GM21528 (cell line): ENCODE measurements around the gene APOO.

Experiments used
- ATAC-seq: cut with Tn5 transposase; IDR thresholded peaks from one replicate; pipeline ENCODE4 v1.9.1; 2021; ENCODE audit warnings: mild to moderate bottlenecking, moderate library complexity; ENCODE audit not compliant: unreplicated experiment, low FRiP score

The APOO gene

GRCh38 chrX:23907498-23908218, at the start of gene APOO, which contains the start of gene CXorf58:
TSS of gene APOO (minus strand) at chrX:23907938. CDS start at chrX:23907702, 236 bp downstream.
TSS of gene CXorf58 (plus strand) at chrX:23908006. CDS start at chrX:23910303, 2,297 bp downstream.
- peak; percentile 95 for ATAC-seq

- ATAC-seq = no peak
Measured at GRCh38 chrX:23954396-23954795, 46.7 kb upstream of the APOO start.

DNA sequence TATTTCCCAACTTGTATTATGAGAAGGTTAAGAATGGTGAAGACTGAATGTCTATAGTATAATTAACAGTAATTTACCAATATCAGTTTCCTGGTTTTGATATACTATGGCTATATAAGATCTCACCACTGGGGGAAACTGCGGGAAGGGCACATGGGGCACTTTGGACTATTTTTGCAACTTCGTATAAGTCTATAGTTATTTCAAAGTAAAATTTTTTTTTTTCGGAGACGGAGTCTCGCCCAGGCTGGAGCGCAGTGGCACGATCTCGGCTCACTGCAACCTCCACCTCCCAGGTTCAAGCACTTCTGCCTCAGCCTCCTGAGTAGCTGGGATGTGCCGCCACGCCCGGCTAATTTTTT, 46.2 kb upstream of the APOO start:
- ATAC-seq = no peak

DNA sequence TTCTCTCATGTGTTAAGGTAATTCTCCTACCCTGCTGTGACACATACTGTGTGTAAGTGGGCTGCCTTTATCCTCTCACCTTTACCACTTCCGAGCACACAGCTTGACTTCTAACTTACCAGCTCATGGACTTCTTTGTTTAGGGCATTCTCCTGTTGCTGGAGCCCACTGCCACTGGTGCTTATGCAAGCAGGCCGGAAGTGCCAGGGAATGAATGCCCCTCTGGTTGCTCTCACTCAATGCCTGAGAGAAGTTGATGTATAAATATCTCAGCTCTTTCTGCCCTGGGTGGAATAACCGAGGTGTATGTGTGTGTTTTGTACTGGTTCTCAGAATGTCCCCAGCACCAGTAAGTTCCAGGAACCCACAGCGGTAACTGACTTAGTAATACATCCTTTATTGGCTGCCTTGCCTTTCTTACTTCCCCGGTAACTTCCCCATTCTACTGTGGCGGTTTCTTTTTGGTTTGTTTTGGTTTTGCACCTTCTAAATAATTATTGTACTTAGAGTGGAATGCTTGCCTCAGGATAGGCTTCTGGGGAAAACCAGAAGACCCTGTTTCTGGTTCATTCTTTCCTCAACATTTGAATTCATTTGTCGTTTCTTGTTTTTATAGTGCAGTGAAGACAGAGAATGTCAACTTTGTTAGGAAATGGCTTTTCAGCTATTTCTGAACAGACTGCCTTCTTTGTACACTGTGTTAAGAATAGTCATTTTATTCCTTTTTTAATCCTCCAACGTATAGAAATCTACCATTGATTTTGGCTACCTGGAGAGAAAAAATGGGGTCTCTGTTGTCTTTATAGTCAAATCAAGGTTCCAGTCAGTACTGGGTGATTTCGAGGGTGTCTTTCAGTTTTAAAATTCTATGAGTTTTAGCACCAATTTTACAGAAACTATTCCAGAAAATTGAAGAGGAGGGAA, 45.5 kb upstream of the APOO start:
- ATAC-seq = peak; percentile 92

DNA sequence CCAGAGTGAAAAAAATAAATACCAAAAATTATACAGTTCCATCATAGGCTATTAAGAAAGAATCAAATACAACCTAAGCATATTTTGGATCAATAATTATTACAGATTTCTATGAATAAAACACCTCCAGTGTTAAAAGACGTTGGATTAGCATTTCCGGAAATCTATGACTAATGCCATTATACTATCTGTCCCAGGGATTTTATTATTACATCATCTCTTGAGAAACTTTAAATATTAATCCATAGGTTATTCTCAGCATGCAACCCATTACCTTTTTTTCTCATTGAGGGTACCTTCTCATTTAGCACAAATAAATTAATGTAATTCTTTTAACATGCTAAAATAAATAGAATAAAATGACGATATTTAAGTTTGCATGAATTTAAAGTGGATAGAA, 44.7 kb upstream of the APOO start:
- ATAC-seq = no peak

DNA sequence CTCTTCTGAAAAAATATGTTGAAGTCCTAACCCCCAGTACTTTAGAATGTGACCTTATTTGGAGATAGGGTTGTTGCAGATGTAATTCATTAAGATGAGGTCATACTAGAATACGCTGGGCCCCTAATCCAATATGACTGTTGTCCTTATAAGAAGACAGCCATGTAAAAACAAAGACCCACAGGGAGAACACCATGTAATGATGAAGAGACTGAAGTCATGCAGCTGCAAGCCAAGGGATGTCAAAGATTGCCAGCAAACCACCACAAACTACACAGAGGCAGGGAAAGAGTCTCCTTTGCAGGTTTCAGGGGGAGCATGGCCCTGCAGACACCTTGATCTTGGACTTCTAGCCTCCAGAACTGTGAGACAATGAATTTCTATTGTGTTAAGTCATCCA, 37.5 kb upstream of the APOO start:
- no peak for ATAC-seq

DNA sequence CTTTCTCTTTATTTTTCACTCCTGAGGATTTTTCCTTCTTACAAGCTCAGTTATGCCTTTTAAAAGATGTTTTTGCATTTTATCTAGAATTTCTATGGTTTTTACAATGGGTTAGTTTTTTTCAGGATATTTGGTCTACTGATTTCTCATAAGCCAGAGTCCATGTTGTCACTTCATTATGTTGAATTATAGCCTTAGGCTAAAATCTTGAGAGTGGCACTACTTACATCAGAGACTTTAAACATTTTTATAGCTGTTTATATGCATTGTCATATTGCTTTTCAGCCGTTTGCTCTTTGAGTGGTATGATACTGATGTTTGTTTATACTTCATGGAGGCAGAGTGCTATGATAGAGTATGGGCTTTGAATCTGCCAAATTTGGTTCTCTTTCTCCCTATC, 36.5 kb upstream of the APOO start:
- no peak for ATAC-seq

DNA sequence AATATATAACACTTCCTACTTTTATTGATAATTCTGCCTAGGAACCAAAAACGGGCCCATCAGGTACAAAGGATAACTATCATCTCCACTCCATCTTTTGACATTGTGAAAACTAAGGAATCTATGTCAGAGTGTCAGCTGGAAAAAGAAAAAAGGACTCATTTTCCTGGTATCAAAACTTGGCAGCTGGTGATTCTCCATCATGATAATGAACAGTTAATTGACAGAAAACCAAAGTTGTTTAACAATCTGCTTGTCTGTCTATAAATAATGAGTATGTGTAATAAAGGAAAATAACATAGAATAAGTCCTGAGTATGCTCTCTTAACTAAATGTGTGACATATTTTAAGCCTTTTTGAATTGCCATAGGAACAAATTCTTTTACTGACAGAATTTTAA, 31.5 kb upstream of the APOO start:
- ATAC-seq = no peak

GRCh38 chrX:23938690-23939089, 31.0 kb upstream of the APOO start:
- ATAC-seq = no peak

GRCh38 chrX:23937100-23937499, 29.4 kb upstream of the APOO start:
- ATAC-seq = no peak

DNA sequence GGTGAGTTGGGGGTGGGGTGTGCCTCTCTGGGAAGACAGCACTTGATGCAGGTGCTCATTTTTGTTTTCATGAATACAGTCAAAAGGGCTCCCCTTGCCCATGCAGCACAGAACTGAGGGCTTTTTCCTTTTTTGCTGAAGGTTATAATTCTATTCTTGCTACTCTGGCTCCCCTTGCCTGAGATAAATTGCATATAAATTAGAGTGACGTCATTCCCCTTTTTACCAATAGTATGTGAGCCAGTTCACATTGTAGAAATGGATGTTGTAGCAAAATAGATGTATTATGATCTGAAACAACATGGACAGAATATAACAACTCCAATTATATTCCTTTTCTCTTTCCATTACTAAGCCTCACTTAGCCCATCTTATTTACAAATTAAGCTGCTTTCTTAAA, 28.4 kb upstream of the APOO start:
- ATAC-seq = no peak

DNA sequence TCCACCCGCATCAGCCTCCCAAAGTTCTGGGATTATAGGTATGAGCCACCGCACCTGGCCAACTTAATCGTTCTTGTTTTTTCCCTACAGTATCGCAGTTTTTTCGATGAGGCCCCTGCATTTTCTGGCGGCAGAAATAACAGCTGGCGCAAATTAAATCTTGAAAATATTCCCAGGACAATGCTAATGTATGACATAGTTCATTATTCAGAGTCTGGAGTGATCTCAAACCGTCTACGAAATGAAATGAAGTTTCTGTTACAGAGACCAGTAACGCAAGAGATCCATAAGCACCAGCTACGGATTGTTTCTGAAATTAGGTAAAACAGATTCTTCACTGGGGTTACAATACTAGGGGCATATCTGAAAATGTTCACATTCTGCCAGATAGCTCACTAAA, 27.4 kb upstream of the APOO start:
- no peak for ATAC-seq

- ATAC-seq = no peak
Measured at GRCh38 chrX:23932046-23932445, 24.3 kb upstream of the APOO start.

GRCh38 chrX:23930894-23931604, 23.3 kb upstream of the APOO start:
- no peak for ATAC-seq

- no peak for ATAC-seq
Measured at GRCh38 chrX:23926015-23926414, 18.3 kb upstream of the APOO start.

DNA sequence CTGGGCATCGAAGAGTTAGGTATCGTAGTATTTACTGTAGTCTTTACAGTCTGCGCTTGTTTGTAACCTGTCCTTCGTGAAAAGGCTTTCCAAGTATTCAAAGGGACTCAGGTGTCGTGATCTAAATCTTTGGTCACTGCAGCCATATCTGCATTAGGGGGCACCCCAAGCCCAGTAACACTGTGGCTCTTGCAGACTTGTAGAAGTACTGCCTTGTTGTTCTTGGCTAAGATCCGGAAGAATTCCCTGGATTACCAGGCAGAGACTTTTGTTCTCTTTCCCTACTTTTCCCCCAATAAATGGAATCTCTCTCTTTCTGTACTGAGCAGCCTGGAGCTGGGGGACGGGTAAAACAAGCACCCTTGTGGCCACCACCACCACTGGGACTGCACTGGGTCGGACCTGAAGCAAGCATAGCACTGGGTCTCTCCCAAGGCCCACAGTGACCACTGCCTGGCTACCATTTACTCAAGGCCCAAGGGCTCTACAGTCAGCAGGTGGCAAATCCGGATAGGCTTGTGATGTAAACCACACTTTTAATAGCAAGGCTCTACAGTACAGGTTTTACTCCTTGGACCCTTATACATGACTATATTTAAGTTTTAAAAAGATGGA, 12.1 kb upstream of the APOO start:
- no peak for ATAC-seq

GRCh38 chrX:23919148-23919547, 11.4 kb upstream of the APOO start:
- no peak for ATAC-seq

DNA sequence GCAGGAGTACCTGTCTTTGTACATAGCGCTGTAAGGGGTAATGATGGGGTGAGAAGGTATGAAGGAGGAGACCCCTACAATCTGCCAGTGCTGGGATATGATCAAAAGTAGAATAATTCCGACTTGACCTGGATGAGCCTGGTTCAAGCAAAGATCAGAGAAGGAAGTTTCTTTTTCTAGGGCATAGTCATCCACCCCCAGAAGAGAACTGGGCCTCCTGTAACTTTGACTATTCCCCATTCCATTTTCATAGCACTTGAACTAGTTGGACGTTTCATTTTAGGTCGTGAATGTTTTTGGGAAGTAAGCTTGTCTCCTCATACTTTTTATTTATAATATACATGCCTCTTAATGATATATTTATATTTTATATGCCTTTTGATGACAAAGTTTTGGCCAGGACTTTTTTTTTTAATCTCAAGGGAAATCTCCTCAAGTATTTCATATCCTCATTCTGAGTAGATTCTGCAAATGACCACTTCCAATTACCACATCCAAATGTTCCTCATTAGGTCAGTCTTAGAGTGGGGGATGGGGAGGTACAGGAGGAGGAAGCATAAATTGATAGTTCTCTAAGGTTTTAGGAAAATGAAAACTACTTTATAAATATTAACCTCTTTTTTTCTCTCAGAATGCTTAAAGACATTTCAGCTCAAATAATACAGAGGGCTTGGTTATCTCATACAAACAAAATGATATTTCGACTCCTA, 3.5 kb upstream of the APOO start:
- ATAC-seq = no peak

DNA sequence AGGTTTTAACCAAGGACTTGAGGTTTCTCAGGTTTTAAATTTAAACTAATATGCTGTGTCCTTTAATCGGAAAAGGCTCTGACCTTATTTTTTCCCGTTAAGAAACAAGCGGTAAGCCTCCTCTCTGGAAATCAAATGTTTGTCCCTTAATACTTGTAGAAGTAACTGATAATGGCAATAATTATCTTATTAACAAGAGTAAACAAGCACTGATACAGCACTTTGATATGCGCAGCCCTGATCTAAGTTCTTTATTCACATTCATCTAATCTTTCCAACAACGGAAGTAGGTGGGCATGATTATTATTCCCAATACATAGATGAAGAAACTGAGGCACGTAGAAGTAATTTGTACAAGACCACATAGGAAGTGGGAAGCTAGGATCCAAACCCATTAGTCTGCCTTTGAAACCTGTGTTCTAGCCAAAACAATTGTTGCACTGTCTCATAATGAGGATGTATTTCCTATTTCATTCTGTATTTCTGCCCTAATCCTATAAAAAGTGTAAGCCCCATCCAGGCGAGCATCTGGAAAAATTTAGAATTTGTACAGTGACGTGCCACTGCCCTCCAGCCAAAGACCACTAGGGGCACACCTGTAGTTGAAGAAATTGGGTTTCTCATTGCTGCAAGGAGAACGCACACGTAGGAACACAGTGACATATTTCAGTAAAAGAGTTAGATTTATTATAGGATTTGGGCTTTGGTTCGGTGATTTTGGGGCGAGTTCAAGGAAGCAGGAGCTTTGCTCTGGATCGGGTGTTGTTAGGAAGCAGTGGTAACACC, 674 bp upstream of the APOO start:
- ATAC-seq = no peak
